PC-9 (cell line): ENCODE data around the gene ULK3. TPM values are rescaled to one million over a fixed set of nuclear protein-coding genes. Genes with fewer than 3 reads are reported as not detected.

Experiments
- BruUV-seq: library from RNA; stranded (reverse); fragments of 400-500 nt; replicated peaks from 2 replicates; lab custom pipeline; 2021; lab: Mats Ljungman, UMichigan
- CTCF ChIA-PET: fragments of 300-600 bp; sonication (Branson Sonifier 250); formaldehyde crosslinking; loops from one replicate; lab custom pipeline; 2022; ENCODE audit warnings: antibody characterized with exemption; lab: Charles Lee
- POLR2A ChIA-PET: fragments of 300-600 bp; sonication (Branson Sonifier 250); formaldehyde crosslinking; loops from one replicate; lab custom pipeline; 2022; ENCODE audit warnings: antibody characterized with exemption; ENCODE audit not compliant: unreplicated experiment; lab: Charles Lee
- DNase-seq, 2 experiments: peaks; one replicate each; pipeline versions ENCODE4 v3.0.0 to v3.0.0-alpha.2; 2015 to 2022; ENCODE audit warnings: mixed read lengths in 1 of 2
- H2AFZ ChIP-seq: fragments of 200-600 bp; sonication (generic); 2 replicates; pipeline ENCODE4 v1.8.1; 2017; ENCODE audit warnings: antibody characterized with exemption
- H3F3A ChIP-seq: fragments of 200-600 bp; sonication (generic); 2 replicates; pipeline ENCODE4 v1.8.1; 2017; ENCODE audit warnings: antibody characterized with exemption, mild to moderate bottlenecking, low read depth; ENCODE audit not compliant: insufficient read depth
- H3K27ac ChIP-seq: fragments of 200-600 bp; sonication (generic); 2 replicates; pipeline ENCODE4 v1.6.1; 2016; ENCODE audit warnings: mixed run types
- H3K27me3 ChIP-seq: fragments of 200-600 bp; sonication (generic); 2 replicates; pipeline ENCODE4 v1.6.1; 2016; ENCODE audit warnings: low read depth, mixed run types; ENCODE audit not compliant: insufficient read depth
- H3K36me3 ChIP-seq: fragments of 200-600 bp; sonication (generic); 2 replicates; pipeline ENCODE4 v1.6.1; 2016; ENCODE audit warnings: low read depth, mixed run types
- H3K4me1 ChIP-seq: fragments of 200-600 bp; sonication (generic); replicated peaks from 2 replicates; pipeline ENCODE4 v1.6.1; 2016; ENCODE audit warnings: mixed run types; ENCODE audit not compliant: insufficient read depth
- H3K4me2 ChIP-seq: fragments of 200-600 bp; sonication (generic); 2 replicates; pipeline ENCODE4 v1.6.1; 2017; ENCODE audit warnings: mixed run types
- H3K4me3 ChIP-seq: fragments of 200-600 bp; sonication (generic); 2 replicates; pipeline ENCODE4 v1.6.1; 2016; ENCODE audit warnings: mixed run types
- H3K79me2 ChIP-seq: fragments of 200-600 bp; sonication (generic); 2 replicates; pipeline ENCODE4 v1.6.1; 2017; ENCODE audit warnings: low read depth, mixed run types
- H3K9me2 ChIP-seq: fragments of 200-600 bp; sonication (generic); 2 replicates; pipeline ENCODE4 v1.8.1; 2017; ENCODE audit warnings: mild to moderate bottlenecking; ENCODE audit not compliant: insufficient read depth
- H3K9me3 ChIP-seq: fragments of 200-600 bp; sonication (generic); 2 replicates; pipeline ENCODE4 v1.8.1; 2016; ENCODE audit warnings: low read depth; ENCODE audit not compliant: insufficient read depth
- H4K20me1 ChIP-seq: fragments of 200-600 bp; sonication (generic); 2 replicates; pipeline ENCODE4 v1.8.1; 2017; ENCODE audit not compliant: insufficient read depth
- EZH2 ChIP-seq: fragments of 200-600 bp; sonication (generic); IDR thresholded peaks from 2 replicates; pipeline ENCODE4 v1.8.0; 2017; ENCODE audit warnings: antibody characterized with exemption, low read depth
- intact Hi-C: fragments of 100-400 bp; cut with micrococcal nuclease; formaldehyde crosslinking; loops from one replicate; pipeline ENCODE4 v1.10.0; 2022; ENCODE audit not compliant: unreplicated experiment
- total RNA-seq: library from RNA; stranded (reverse); gene quantifications from 2 replicates; pipeline ENCODE4 v1.2.3, GENCODE V29; 2021
- TF ChIP-seq, protein P1 (sequence below): fragments of 200-600 bp; sonication (generic); conservative IDR thresholded peaks from 2 replicates; pipeline ENCODE4 v1.6.1; 2017; ENCODE audit warnings: mixed run types, antibody characterized with exemption, mild to moderate bottlenecking, moderate library complexity

ULK3 gene
- total RNA-seq, 1 experiment from 2014 or later: 30.2 TPM

DNA sequence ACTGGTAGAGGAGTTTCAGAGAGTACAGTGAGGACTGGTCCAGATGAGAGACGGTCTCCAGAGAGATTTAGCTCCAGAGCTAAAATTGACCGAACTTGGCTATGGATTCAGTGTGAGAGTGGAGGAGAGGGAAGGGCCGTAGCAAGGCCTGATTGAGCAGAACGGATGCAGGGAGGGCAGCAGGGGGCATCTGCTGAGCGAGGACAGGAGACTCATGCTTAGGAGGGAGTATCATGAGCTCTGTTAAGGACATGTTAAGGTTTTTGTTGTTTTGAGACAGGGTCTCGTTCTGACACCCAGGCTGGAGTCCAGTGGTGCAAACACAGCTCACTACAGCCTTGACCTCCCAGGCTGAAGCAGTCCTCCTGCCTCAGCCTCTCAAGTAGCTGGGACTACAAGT, 38.0 kb downstream of the ULK3 start:
- TF ChIP-seq, protein P1, sequence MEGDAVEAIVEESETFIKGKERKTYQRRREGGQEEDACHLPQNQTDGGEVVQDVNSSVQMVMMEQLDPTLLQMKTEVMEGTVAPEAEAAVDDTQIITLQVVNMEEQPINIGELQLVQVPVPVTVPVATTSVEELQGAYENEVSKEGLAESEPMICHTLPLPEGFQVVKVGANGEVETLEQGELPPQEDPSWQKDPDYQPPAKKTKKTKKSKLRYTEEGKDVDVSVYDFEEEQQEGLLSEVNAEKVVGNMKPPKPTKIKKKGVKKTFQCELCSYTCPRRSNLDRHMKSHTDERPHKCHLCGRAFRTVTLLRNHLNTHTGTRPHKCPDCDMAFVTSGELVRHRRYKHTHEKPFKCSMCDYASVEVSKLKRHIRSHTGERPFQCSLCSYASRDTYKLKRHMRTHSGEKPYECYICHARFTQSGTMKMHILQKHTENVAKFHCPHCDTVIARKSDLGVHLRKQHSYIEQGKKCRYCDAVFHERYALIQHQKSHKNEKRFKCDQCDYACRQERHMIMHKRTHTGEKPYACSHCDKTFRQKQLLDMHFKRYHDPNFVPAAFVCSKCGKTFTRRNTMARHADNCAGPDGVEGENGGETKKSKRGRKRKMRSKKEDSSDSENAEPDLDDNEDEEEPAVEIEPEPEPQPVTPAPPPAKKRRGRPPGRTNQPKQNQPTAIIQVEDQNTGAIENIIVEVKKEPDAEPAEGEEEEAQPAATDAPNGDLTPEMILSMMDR: no peak
- no TSS peak for BruUV-seq
- H3K9me3 ChIP-seq: no peaks in the 10 kb centered on the region
- H3K4me1 ChIP-seq: 0 out of 2 replicates have a peak, but pooled peaks cover 4% of the 10 kb centered on the region
- H2AFZ ChIP-seq: no peak overlapping the region
- no peak overlapping the region for H3K27ac ChIP-seq
- H3K4me2 ChIP-seq: no peak overlapping the region
- intact Hi-C loops: no loop called here
- H3K4me3 ChIP-seq: no peak overlapping the region
- no peaks in the 10 kb centered on the region for H3K27me3 ChIP-seq
- ChIA-PET CTCF (interaction anchor here (0.8 kb wide), 1 partner anchor 34 kb away, joined by 3 read pairs; no protein-coding TSS in a partner anchor), POLR2A (no interaction called here)
- no peaks in the 10 kb centered on the region for H3K36me3 ChIP-seq
- H4K20me1 ChIP-seq: peaks cover 4% of the 10 kb centered on the region; the same call in 1 of the 2 replicates
- peaks cover 5% of the 10 kb centered on the region; the same call in 1 of the 2 replicates for H3F3A ChIP-seq
- DNase-seq: no peak
- no peaks in the 10 kb centered on the region for H3K9me2 ChIP-seq
- no peaks in the 10 kb centered on the region for H3K79me2 ChIP-seq

DNA sequence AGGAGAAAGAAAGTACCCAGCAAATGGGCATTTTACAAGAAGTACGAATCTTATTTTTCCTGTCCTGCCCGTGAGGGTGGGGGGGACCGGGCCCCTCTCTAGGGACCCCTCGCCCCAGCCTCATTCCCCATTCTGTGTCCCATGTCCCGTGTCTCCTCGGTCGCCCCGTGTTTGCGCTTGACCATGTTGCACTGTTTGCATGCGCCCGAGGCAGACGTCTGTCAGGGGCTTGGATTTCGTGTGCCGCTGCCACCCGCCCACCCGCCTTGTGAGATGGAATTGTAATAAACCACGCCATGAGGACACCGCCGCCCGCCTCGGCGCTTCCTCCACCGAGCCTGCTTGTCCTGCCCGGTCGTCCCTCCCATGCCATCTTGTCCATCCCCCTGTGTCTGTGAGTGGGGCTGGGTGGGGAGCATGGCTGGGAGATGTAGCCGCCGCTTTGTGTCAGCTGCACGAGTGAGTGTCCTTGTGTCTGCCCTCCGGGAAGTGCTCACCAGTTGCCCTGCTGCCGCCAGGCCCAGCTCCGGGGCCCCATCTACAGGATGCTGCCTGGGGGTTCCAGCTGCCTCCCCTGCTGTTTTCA, 40.0 kb downstream of the ULK3 start:
- peaks cover 5% of the 10 kb centered on the region; the same call in 1 of the 2 replicates for H3F3A ChIP-seq
- no peaks in the 10 kb centered on the region for H3K9me2 ChIP-seq
- no peaks in the 10 kb centered on the region for H3K27me3 ChIP-seq
- ChIA-PET POLR2A (no interaction called here), CTCF (no interaction called here)
- no peak overlapping the region for H3K4me2 ChIP-seq
- H2AFZ ChIP-seq: no peak overlapping the region
- TF ChIP-seq, protein P1: no peak
- H3K9me3 ChIP-seq: no peaks in the 10 kb centered on the region
- no peak overlapping the region for H3K27ac ChIP-seq
- BruUV-seq: no TSS peak
- no peak for DNase-seq
- no peaks in the 10 kb centered on the region for H3K36me3 ChIP-seq
- H4K20me1 ChIP-seq: peaks cover 10% of the 10 kb centered on the region
- no peaks in the 10 kb centered on the region for H3K79me2 ChIP-seq
- no peak overlapping the region for H3K4me3 ChIP-seq
- H3K4me1 ChIP-seq: 0 out of 2 replicates have a peak, but pooled peaks cover 8% of the 10 kb centered on the region
- intact Hi-C loops: no loop called here

DNA sequence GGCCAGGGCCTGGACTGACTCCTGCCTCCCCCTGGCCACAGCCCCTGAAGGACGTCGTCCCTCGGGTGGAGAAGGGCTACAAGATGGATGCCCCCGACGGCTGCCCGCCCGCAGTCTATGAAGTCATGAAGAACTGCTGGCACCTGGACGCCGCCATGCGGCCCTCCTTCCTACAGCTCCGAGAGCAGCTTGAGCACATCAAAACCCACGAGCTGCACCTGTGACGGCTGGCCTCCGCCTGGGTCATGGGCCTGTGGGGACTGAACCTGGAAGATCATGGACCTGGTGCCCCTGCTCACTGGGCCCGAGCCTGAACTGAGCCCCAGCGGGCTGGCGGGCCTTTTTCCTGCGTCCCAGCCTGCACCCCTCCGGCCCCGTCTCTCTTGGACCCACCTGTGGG, 40.7 kb downstream of the ULK3 start:
- Histone ChIP-seq H3F3A (peaks cover 5% of the 10 kb centered on the region; the same call in 1 of the 2 replicates), H3K9me3 (no peaks in the 10 kb centered on the region), H4K20me1 (peaks cover 13% of the 10 kb centered on the region), H2AFZ (no peak overlapping the region), H3K4me1 (0 out of 2 replicates have a peak, but pooled peaks cover 8% of the 10 kb centered on the region), H3K4me3 (no peak overlapping the region), H3K79me2 (no peaks in the 10 kb centered on the region), H3K36me3 (no peaks in the 10 kb centered on the region), H3K27ac (no peak overlapping the region), H3K9me2 (no peaks in the 10 kb centered on the region), H3K27me3 (no peaks in the 10 kb centered on the region), H3K4me2 (no peak overlapping the region)
- TF ChIP-seq EZH2: no peak
- TF ChIP-seq, protein P1: no peak
- ChIA-PET POLR2A (no interaction called here), CTCF (no interaction called here)
- intact Hi-C loops: no loop called here
- no TSS peak for BruUV-seq
- DNase-seq: no peak
